Astrocyte (in vitro differentiated cells and primary cell): ENCODE data around the gene ZMYND8. TPM values are rescaled to one million over a fixed set of nuclear protein-coding genes. Genes with fewer than 3 reads are reported as not detected.
"Not testable (repeated sequence)": the region's sequence is repeated elsewhere in the genome, so short reads cannot be mapped to it uniquely, and the experiment has no call there.

Experiments
- DNase-seq: peaks from one replicate; pipeline ENCODE4 v3.0.0-alpha.2; 2010; ENCODE audit warnings: low read depth
- FAIRE-seq: peaks from 2 replicates; lab custom pipeline; 2011; peaks lifted over from hg19 to GRCh38; lab: Jason Lieb, UNC
- H2AFZ ChIP-seq: 2 replicates; pipeline ENCODE4 v1.6.0; 2012; ENCODE audit warnings: low read depth, low read length, inconsistent platforms
- H3K27ac ChIP-seq: 2 replicates; pipeline ENCODE4 v1.5.1; 2011; ENCODE audit warnings: low read depth, low read length, inconsistent platforms
- H3K27me3 ChIP-seq: 2 replicates; pipeline ENCODE4 v1.6.0; 2011; ENCODE audit warnings: low read length, inconsistent platforms; ENCODE audit not compliant: insufficient read depth
- H3K36me3 ChIP-seq: 2 replicates; pipeline ENCODE4 v1.5.1; 2011; ENCODE audit warnings: low read length, inconsistent platforms; ENCODE audit not compliant: insufficient read depth
- H3K4me1 ChIP-seq: 2 replicates; pipeline ENCODE4 v1.5.1; 2011; ENCODE audit warnings: low read length, inconsistent platforms; ENCODE audit not compliant: insufficient read depth
- H3K4me2 ChIP-seq: 2 replicates; pipeline ENCODE4 v1.6.0; 2012; ENCODE audit warnings: low read length, inconsistent platforms
- H3K4me3 ChIP-seq: 2 replicates; pipeline ENCODE4 v1.5.1; 2011; ENCODE audit warnings: low read depth, mild to moderate bottlenecking, low read length, inconsistent platforms; ENCODE audit not compliant: insufficient read depth
- H3K79me2 ChIP-seq: 2 replicates; pipeline ENCODE4 v1.6.0; 2012; ENCODE audit warnings: mild to moderate bottlenecking, low read length, inconsistent platforms; ENCODE audit not compliant: insufficient read depth
- H3K9ac ChIP-seq: 2 replicates; pipeline ENCODE4 v1.6.0; 2012; ENCODE audit warnings: mild to moderate bottlenecking, low read length, inconsistent platforms
- H3K9me3 ChIP-seq: 2 replicates; pipeline ENCODE4 v1.5.1; 2012; ENCODE audit warnings: low read depth, mild to moderate bottlenecking, low read length, inconsistent platforms; ENCODE audit not compliant: insufficient read depth
- H4K20me1 ChIP-seq: 2 replicates; pipeline ENCODE4 v1.6.0; 2012; ENCODE audit warnings: low read length, inconsistent platforms; ENCODE audit not compliant: insufficient read depth
- H3K27ac Mint-ChIP-seq: one replicate; pipeline ENCODE4 v1.8.0; 2021; ENCODE audit warnings: mild to moderate bottlenecking, mixed read lengths; ENCODE audit not compliant: unreplicated experiment
- H3K27me3 Mint-ChIP-seq: one replicate; pipeline ENCODE4 v1.8.0; 2021; ENCODE audit warnings: low read depth, mixed read lengths; ENCODE audit not compliant: unreplicated experiment
- H3K36me3 Mint-ChIP-seq: one replicate; pipeline ENCODE4 v1.8.0; 2021; ENCODE audit warnings: low read depth, mixed read lengths; ENCODE audit not compliant: unreplicated experiment
- H3K4me1 Mint-ChIP-seq: one replicate; pipeline ENCODE4 v1.8.0; 2021; ENCODE audit warnings: low read depth, mixed read lengths; ENCODE audit not compliant: unreplicated experiment
- H3K4me3 Mint-ChIP-seq: one replicate; pipeline ENCODE4 v1.8.0; 2021; ENCODE audit warnings: mild to moderate bottlenecking, moderate library complexity, mixed read lengths; ENCODE audit not compliant: unreplicated experiment
- H3K9me3 Mint-ChIP-seq: one replicate; pipeline ENCODE4 v1.8.0; 2021; ENCODE audit warnings: mild to moderate bottlenecking, mixed read lengths; ENCODE audit not compliant: unreplicated experiment
- CTCF ChIP-seq: IDR thresholded peaks from 2 replicates; pipeline ENCODE4 v1.5.1; 2011; ENCODE audit warnings: low read depth, mild to moderate bottlenecking, inconsistent platforms, low read length, moderate library complexity; ENCODE audit not compliant: insufficient read depth
- EZH2 ChIP-seq: IDR thresholded peaks from 2 replicates; pipeline ENCODE4 v1.6.1; 2012; ENCODE audit warnings: mild to moderate bottlenecking, low read length, inconsistent platforms; ENCODE audit not compliant: insufficient read depth
- total RNA-seq: library from RNA; stranded (reverse); gene quantifications from 2 replicates; pipeline ENCODE4 v1.2.1, GENCODE V29; 2021

Gene ZMYND8
- total RNA-seq, 1 donor from 2014 or later, result 45.8 TPM

GRCh38 chr20:47248448-47248966, 108.0 kb downstream of the ZMYND8 start:
- peaks cover 7% of the 10 kb centered on the region for H3K79me2 ChIP-seq
- H3K36me3 ChIP-seq, result peaks cover 35% of the 10 kb centered on the region
- no peaks in the 10 kb centered on the region for H3K9me3 Mint-ChIP-seq
- H3K27ac Mint-ChIP-seq, result no peak overlapping the region
- no peaks in the 10 kb centered on the region for H3K27me3 Mint-ChIP-seq
- no peak overlapping the region for H2AFZ ChIP-seq
- FAIRE-seq, result no peak
- H4K20me1 ChIP-seq, result no peaks in the 10 kb centered on the region
- no peak overlapping the region for H3K9ac ChIP-seq
- peaks cover 2% of the 10 kb centered on the region for H3K4me1 Mint-ChIP-seq
- peaks cover 19% of the 10 kb centered on the region for H3K36me3 Mint-ChIP-seq
- H3K27me3 ChIP-seq, result no peaks in the 10 kb centered on the region
- H3K4me1 ChIP-seq, result no peaks in the 10 kb centered on the region
- no peak overlapping the region for H3K4me3 Mint-ChIP-seq
- H3K4me2 ChIP-seq, result no peak overlapping the region
- H3K9me3 ChIP-seq, result no peaks in the 10 kb centered on the region
- no peak for DNase-seq
- H3K4me3 ChIP-seq, result no peak overlapping the region
- TF ChIP-seq EZH2 (no peak), CTCF (no peak)
- H3K27ac ChIP-seq, result no peak overlapping the region

DNA sequence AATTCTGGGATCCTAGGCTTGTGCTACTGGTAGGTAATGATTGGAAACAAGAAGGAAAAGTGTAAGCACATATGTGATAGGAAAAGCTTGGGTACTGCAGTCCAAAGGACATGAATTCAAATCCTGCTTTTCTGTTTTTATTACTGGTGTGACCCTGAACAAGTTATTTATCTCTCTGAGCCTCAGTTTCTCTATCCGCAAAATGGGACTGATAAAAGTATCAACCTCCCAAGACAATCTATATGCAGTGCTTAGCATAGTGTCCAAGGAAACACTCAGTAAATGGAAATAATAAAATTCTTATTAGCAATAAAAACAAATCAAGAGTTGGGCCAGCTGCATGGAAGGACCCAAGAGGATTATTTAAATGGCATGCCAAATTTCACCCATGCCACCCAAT, 108.5 kb downstream of the ZMYND8 start:
- FAIRE-seq (no peak), DNase-seq (no peak)
- Mint-ChIP-seq H3K4me1 (peaks cover 2% of the 10 kb centered on the region), H3K27ac (no peak overlapping the region), H3K27me3 (no peaks in the 10 kb centered on the region), H3K9me3 (no peaks in the 10 kb centered on the region), H3K4me3 (no peak overlapping the region), H3K36me3 (peaks cover 19% of the 10 kb centered on the region)
- H3K36me3 ChIP-seq, result peaks cover 33% of the 10 kb centered on the region
- H3K27me3 ChIP-seq, result no peaks in the 10 kb centered on the region
- no peak overlapping the region for H3K4me2 ChIP-seq
- no peaks in the 10 kb centered on the region for H3K4me1 ChIP-seq
- H3K27ac ChIP-seq, result no peak overlapping the region
- no peak overlapping the region for H3K9ac ChIP-seq
- H3K79me2 ChIP-seq, result peaks cover 9% of the 10 kb centered on the region
- H3K4me3 ChIP-seq, result no peak overlapping the region
- H3K9me3 ChIP-seq, result no peaks in the 10 kb centered on the region
- no peak for TF ChIP-seq EZH2
- TF ChIP-seq CTCF, result no peak
- no peaks in the 10 kb centered on the region for H4K20me1 ChIP-seq
- no peak overlapping the region for H2AFZ ChIP-seq

- DNase-seq, result no peak
- Histone ChIP-seq H3K27ac (no peak overlapping the region), H3K79me2 (peaks cover 16% of the 10 kb centered on the region), H3K36me3 (peaks cover 36% of the 10 kb centered on the region), H2AFZ (no peak overlapping the region), H3K4me2 (no peak overlapping the region), H3K27me3 (no peaks in the 10 kb centered on the region), H3K9ac (no peak overlapping the region), H4K20me1 (no peaks in the 10 kb centered on the region), H3K4me1 (peaks cover 10% of the 10 kb centered on the region), H3K4me3 (no peak overlapping the region), H3K9me3 (no peaks in the 10 kb centered on the region)
- no peak for TF ChIP-seq CTCF
- no peak for TF ChIP-seq EZH2
- Mint-ChIP-seq H3K36me3 (peaks cover 22% of the 10 kb centered on the region), H3K27me3 (no peaks in the 10 kb centered on the region), H3K4me3 (no peak overlapping the region), H3K27ac (no peak overlapping the region), H3K9me3 (no peaks in the 10 kb centered on the region), H3K4me1 (peaks cover 4% of the 10 kb centered on the region)
- FAIRE-seq, result no peak
Measured at GRCh38 chr20:47246061-47246777, 110.3 kb downstream of the ZMYND8 start.

DNA sequence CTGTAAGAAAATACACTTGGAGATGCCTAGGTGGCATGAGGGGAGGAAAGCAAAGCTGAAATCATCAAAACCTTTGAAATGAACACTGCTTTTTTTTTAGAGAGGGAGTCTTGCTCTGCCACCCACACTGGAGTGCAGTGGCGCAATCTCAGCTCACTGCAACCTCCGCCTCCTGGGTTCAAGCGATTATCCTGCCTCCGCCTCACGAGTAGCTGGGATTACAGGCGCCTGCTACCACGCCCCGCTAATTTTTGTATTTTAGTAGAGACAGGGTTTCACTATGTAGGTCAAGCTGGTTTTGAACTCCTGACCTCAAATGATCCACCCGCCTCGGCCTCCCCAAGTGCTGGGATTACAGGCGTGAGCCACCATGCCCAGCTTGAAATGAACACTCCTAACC, 111.3 kb downstream of the ZMYND8 start:
- not testable (repeated sequence) for H3K4me1 Mint-ChIP-seq, H3K4me2 ChIP-seq

More for the DNA sequence above, 111.3 kb downstream of the ZMYND8 start:
- H3K27ac Mint-ChIP-seq, H3K27me3 Mint-ChIP-seq, DNase-seq, H3K4me1 ChIP-seq, H4K20me1 ChIP-seq, H3K9me3 Mint-ChIP-seq, H2AFZ ChIP-seq, H3K4me3 ChIP-seq, FAIRE-seq, H3K9me3 ChIP-seq, H3K4me3 Mint-ChIP-seq, H3K9ac ChIP-seq, H3K27ac ChIP-seq, H3K27me3 ChIP-seq: not testable (repeated sequence)
- Histone ChIP-seq H3K79me2 (peaks cover 14% of the 10 kb centered on the region), H3K36me3 (peaks cover 33% of the 10 kb centered on the region)
- peaks cover 18% of the 10 kb centered on the region for H3K36me3 Mint-ChIP-seq
